ENCODE data around the gene PGM2L1.
"Not testable (repeated sequence)": the region's sequence is repeated elsewhere in the genome, so short reads cannot be mapped to it uniquely, and the experiment has no call there.

The PGM2L1 gene

GRCh38 chr11:74398244-74399159, at the start of gene PGM2L1:
PGM2L1 (minus strand) TSS chr11:74398433; CDS start chr11:74398161, 272 bp downstream.
- DNase-seq (ENCODE audit: low spot score) = peak; percentile 91

GRCh38 chr11:74447720-74448119, 49.5 kb upstream of the PGM2L1 start:
- DNase-seq (ENCODE audit: low spot score) = no peak

GRCh38 chr11:74446532-74446938, 48.3 kb upstream of the PGM2L1 start:
- no peak for DNase-seq (ENCODE audit: low spot score)

- DNase-seq (ENCODE audit: low spot score) = no peak
Measured at GRCh38 chr11:74444173-74444826, 46.1 kb upstream of the PGM2L1 start.

GRCh38 chr11:74443071-74443864, 45.0 kb upstream of the PGM2L1 start:
- no peak for DNase-seq (ENCODE audit: low spot score)

GRCh38 chr11:74442636-74443035, 44.4 kb upstream of the PGM2L1 start:
- DNase-seq (ENCODE audit: low spot score) = no peak

GRCh38 chr11:74438681-74439080, 40.4 kb upstream of the PGM2L1 start:
- DNase-seq (ENCODE audit: low spot score) = no peak

- no peak for DNase-seq (ENCODE audit: low spot score)
Measured at GRCh38 chr11:74437441-74438042, 39.3 kb upstream of the PGM2L1 start.

GRCh38 chr11:74434528-74434927, 36.3 kb upstream of the PGM2L1 start:
- DNase-seq (ENCODE audit: low spot score) = no peak

- DNase-seq (ENCODE audit: low spot score) = no peak
Measured at GRCh38 chr11:74429205-74429604, 31.0 kb upstream of the PGM2L1 start.

- DNase-seq (ENCODE audit: low spot score) = no peak
Measured at GRCh38 chr11:74427384-74427886, 29.2 kb upstream of the PGM2L1 start.

- DNase-seq (ENCODE audit: low spot score) = no peak
Measured at GRCh38 chr11:74425100-74425499, 26.9 kb upstream of the PGM2L1 start.

- DNase-seq (ENCODE audit: low spot score) = peak; percentile 80
Measured at GRCh38 chr11:74418509-74418895, 20.3 kb upstream of the PGM2L1 start.

- no peak for DNase-seq (ENCODE audit: low spot score)
Measured at GRCh38 chr11:74417860-74418508, 19.8 kb upstream of the PGM2L1 start.

- DNase-seq (ENCODE audit: low spot score) = no peak
Measured at GRCh38 chr11:74417379-74417804, 19.2 kb upstream of the PGM2L1 start.

- not testable (repeated sequence) for DNase-seq (ENCODE audit: low spot score)
Measured at GRCh38 chr11:74416974-74417373, 18.7 kb upstream of the PGM2L1 start.

- DNase-seq (ENCODE audit: low spot score) = no peak
Measured at GRCh38 chr11:74412733-74413359, 14.6 kb upstream of the PGM2L1 start.

GRCh38 chr11:74412321-74412720, 14.1 kb upstream of the PGM2L1 start:
- no peak for DNase-seq (ENCODE audit: low spot score)

- DNase-seq (ENCODE audit: low spot score) = no peak
Measured at GRCh38 chr11:74409633-74410032, 11.4 kb upstream of the PGM2L1 start.

- DNase-seq (ENCODE audit: low spot score) = no peak
Measured at GRCh38 chr11:74403607-74404321, 5.5 kb upstream of the PGM2L1 start.
